ENCODE data around the gene SEBOX.

The SEBOX gene

DNA sequence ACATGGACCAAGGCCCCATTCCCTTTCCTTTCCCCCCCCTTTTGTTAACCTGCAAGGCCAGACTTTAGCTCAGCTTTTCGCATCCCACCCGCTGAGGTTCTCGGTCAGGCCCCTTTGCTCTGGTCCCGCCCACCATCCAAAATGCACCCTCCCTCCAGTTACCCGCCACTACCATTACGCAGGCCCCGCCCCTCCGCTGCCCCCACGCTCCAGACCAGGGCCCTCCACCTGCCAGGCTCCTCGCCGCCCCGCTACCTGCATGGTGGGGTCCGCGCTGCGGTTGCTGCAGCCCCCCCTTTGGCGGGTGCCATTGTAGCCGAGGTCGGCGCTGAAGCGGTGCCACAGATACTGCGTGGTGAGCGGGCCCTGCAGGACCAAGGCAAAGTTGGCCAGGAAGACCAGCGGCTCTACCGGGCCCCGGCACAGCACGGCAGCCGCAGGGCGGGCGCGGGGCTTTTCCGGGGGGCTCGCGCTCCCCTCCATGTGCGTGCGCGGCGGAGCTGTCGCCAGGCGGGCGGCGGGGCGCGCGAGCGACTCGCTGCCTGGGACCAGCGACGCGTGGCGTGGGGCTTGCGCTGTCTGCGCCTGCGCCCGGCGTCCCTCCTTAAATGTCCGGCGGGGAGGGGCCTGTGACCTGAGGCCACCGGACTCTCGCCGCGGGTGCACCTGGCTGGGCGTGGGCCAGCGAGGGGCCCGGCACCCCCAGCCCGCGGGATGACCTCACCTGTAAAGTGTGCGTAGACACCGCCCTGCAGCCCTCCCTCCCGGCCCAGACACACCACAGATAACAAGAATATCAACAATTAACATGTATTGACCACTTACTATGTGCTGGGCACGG lies 40.9 kb upstream of the SEBOX start, which contains the start of gene SLC46A1:
Gene SLC46A1, minus strand, starts transcription at position 581 of the 841 bp plus-strand sequence. Its CDS starts 98 bp downstream, at position 483.
- peak; percentile 17 for DNase-seq (ENCODE audit: low read depth)
- TF ChIP-seq, protein P1, sequence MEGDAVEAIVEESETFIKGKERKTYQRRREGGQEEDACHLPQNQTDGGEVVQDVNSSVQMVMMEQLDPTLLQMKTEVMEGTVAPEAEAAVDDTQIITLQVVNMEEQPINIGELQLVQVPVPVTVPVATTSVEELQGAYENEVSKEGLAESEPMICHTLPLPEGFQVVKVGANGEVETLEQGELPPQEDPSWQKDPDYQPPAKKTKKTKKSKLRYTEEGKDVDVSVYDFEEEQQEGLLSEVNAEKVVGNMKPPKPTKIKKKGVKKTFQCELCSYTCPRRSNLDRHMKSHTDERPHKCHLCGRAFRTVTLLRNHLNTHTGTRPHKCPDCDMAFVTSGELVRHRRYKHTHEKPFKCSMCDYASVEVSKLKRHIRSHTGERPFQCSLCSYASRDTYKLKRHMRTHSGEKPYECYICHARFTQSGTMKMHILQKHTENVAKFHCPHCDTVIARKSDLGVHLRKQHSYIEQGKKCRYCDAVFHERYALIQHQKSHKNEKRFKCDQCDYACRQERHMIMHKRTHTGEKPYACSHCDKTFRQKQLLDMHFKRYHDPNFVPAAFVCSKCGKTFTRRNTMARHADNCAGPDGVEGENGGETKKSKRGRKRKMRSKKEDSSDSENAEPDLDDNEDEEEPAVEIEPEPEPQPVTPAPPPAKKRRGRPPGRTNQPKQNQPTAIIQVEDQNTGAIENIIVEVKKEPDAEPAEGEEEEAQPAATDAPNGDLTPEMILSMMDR (IDR thresholded peaks at IDR 0.05; ENCODE audit: insufficient read depth, low read depth, low read length, missing control alignments) = no peak
- H3K4me3 ChIP-seq (ENCODE audit: low read length) = peak within 1 kb of the TSS; percentile 49

DNA sequence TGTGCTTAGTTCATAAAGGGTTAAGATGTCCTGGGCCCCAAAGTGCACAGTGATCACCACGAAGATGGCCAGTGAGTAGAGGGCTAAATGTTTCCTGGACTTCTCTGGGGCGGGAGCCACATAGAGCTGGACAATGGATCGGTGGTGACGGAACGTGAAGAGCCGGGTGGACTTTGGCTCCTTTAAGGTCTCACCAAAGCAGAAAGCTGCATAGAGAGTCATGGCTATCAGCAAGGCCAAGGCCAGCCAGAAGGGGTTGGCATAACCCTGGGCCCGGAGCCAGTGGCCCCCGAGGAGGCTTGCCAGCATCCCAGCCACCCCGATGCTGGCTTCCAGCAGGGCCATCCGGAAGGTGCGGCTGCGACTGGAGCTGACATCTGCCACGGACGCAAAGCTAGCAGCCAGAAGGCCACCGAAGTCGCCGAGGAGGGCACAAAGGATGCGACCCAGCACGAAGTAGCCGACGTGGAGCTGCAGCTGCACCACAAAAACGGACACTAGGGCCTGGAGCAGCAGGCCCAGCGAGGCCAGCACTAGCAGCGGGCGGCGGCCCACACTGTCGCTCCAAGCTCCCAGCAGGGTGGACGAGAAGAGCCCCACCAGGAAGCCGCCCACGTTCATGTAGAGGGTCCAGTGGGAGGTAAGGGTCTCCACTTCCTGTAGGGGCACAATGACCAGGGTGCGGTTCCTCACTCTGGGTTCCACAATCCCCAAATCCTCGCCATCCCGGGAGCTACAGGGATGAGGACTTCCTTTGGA lies 40.0 kb upstream of the SEBOX start:
- peak overlapping the region; percentile 49 for H3K4me3 ChIP-seq (ENCODE audit: low read length)
- TF ChIP-seq, protein P1 (IDR thresholded peaks at IDR 0.05; ENCODE audit: insufficient read depth, low read depth, low read length, missing control alignments) = no peak
- no peak for DNase-seq (ENCODE audit: low read depth)

DNA sequence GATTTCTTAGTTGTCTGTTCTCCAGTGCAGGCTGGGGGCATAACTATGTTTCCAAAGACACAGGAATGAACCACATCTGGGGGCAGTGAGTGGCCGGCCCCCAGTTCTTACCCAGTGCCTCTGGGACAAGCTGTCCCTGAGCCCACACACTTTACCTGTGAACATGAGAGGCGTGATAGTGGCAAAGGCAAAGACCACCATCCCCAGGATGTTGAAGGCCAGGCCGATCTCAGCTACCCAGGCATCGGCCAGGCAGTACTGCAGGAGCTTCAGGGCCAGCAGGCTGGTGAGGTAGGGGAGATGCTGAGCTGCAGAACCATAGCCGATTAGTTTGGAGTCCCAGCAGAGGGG lies 39.4 kb upstream of the SEBOX start:
- DNase-seq (ENCODE audit: low read depth) = no peak
- no peak overlapping the region for H3K4me3 ChIP-seq (ENCODE audit: low read length)
- TF ChIP-seq, protein P1 (IDR thresholded peaks at IDR 0.05; ENCODE audit: insufficient read depth, low read depth, low read length, missing control alignments) = no peak

DNA sequence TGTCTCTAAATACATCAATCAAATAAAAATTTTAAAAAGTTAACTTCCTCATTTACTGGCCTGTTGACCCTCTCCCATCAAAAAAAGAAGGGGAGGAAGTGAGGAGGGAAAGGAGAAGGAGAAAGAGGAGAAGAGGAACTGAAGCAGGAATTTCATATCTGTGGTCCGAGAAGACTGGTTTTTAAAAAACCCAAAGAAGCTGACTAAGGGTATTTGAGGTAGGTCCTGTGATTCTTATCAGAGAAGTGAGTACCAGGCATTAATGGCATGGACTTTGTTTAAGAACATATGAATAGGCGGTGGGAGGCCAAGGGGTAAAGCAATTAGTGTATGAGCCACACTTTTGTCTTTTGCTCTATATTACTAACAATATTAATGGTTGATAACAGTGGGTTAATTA lies 39.0 kb upstream of the SEBOX start:
- TF ChIP-seq, protein P1 (IDR thresholded peaks at IDR 0.05; ENCODE audit: insufficient read depth, low read depth, low read length, missing control alignments) = no peak
- no peak overlapping the region for H3K4me3 ChIP-seq (ENCODE audit: low read length)
- DNase-seq (ENCODE audit: low read depth) = no peak

DNA sequence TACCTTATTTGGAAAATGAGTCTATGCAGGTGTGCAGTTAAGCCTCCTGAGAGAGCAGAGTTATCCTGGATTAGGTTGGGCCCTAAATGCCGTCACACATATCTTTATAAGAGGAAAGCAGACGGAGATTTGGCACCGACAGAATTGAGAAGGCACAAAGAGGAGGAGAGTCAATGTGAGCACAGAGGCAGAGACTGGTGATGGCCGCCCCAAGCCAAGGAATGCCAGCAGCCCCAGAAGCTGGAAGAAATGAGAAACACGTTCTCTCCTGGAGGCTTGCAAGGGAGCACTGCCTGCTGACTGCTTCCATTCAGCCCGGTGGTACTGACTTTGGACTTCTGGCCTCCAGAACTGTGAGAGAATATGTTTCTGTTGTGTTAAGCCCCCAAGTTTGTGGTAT lies 37.8 kb upstream of the SEBOX start:
- TF ChIP-seq, protein P1 (IDR thresholded peaks at IDR 0.05; ENCODE audit: insufficient read depth, low read depth, low read length, missing control alignments) = no peak
- no peak for DNase-seq (ENCODE audit: low read depth)
- no peak overlapping the region for H3K4me3 ChIP-seq (ENCODE audit: low read length)

DNA sequence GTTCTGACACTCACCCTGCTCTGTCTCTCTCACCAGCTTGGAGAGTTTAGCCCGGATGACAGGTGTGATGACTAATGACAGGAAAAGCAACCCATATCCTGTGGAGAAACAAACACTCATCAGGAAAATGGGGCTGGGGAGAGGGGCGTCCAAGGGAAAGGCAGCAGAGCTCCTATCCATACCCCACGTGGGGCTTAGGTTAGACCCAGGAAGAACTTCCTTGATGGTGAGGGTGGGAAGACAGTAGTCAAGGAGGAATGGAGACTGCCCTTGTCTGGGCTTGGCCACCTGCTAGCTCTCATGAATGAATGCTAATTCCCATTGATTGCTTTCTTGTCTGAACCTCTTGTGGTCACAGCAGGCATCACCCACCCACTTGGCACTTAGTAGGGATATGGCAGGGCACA lies 37.2 kb upstream of the SEBOX start:
- TF ChIP-seq, protein P1 (IDR thresholded peaks at IDR 0.05; ENCODE audit: insufficient read depth, low read depth, low read length, missing control alignments) = no peak
- no peak overlapping the region for H3K4me3 ChIP-seq (ENCODE audit: low read length)
- DNase-seq (ENCODE audit: low read depth) = peak; percentile 52
